K562 (cell line): ENCODE measurements around the gene WDR62. TPM values are rescaled to one million over a fixed set of nuclear protein-coding genes. Genes with fewer than 3 reads are reported as not detected.

ENCODE experiments used
- DMBX1 ChIP-seq: fragments of 250-450 bp; sonication (Bioruptor Pico); IDR thresholded peaks from 2 replicates; pipeline ENCODE4 v1.8.0; 2022; ENCODE audit warnings: inconsistent platforms, mild to moderate bottlenecking, moderate library complexity, borderline replicate concordance
- E2F8 ChIP-seq: fragments of 450-650 bp; IDR thresholded peaks from 2 replicates; pipeline ENCODE4 v1.7.1; 2018; ENCODE audit warnings: mild to moderate bottlenecking, low read depth; ENCODE audit not compliant: partially characterized antibody
- ESRRA ChIP-seq: fragments of 450-650 bp; IDR thresholded peaks from 2 replicates; pipeline ENCODE4 v1.6.1; 2014; ENCODE audit warnings: low read depth, mild to moderate bottlenecking, moderate library complexity, borderline replicate concordance
- NKRF ChIP-seq: fragments of 450-650 bp; IDR thresholded peaks from 2 replicates; pipeline ENCODE4 v1.6.1; 2016; ENCODE audit warnings: borderline replicate concordance
- PYGO2 ChIP-seq: fragments of 450-650 bp; IDR thresholded peaks from 2 replicates; pipeline ENCODE4 v1.6.1; 2016; ENCODE audit warnings: mild to moderate bottlenecking, missing genetic modification characterization, moderate library complexity, missing compliant biosample characterization
- SMAD4 ChIP-seq: fragments of 250-450 bp; sonication (Bioruptor Pico); conservative IDR thresholded peaks from 2 replicates; pipeline ENCODE4 v1.8.0; 2021; ENCODE audit warnings: inconsistent platforms, mild to moderate bottlenecking, moderate library complexity
- THAP12 ChIP-seq: fragments of 250-450 bp; sonication (Bioruptor Pico); IDR thresholded peaks from 2 replicates; pipeline ENCODE4 v1.9.0; 2021; ENCODE audit warnings: mild to moderate bottlenecking, inconsistent platforms
- TSC22D4 ChIP-seq: fragments of 450-650 bp; IDR thresholded peaks from 2 replicates; pipeline ENCODE4 v1.6.1; 2016; ENCODE audit warnings: missing genetic modification characterization, missing biosample characterization, control low read depth
- ZNF239 ChIP-seq: fragments of 250-450 bp; sonication (Bioruptor Pico); IDR thresholded peaks from 2 replicates; pipeline ENCODE4 v1.4.0; 2020; ENCODE audit warnings: mild to moderate bottlenecking
- ZNF316 ChIP-seq: fragments of 450-650 bp; IDR thresholded peaks from 2 replicates; pipeline ENCODE4 v1.6.1; 2016
- ZNF407 ChIP-seq: fragments of 450-650 bp; IDR thresholded peaks from 2 replicates; pipeline ENCODE4 v1.6.1; 2016; ENCODE audit warnings: low read depth
- polyA plus RNA-seq, 8 experiments: library from polyadenylated mRNA; depleted of rRNA in 4 of 8; stranded (reverse) in 5 of 8; unstranded in 3 of 8; fragments of >200 nt; fragmentation: Nextera tagmentation in 2 of 8; fragmentation: Illumina TruSeq in 1 of 8; extraction: Ambion mirVana in 2 of 8; extraction: Trizol in 1 of 8; gene quantifications; 2 replicates each; pipeline versions ENCODE4 v1.2.1 to v1.2.3, GENCODE V29; 2011 to 2014; ENCODE audit warnings: inconsistent platforms in 1 of 8, missing spikeins in 1 of 8
- total RNA-seq, 7 experiments: library from RNA; depleted of rRNA in 6 of 7; stranded (reverse); fragments of >200 nt in 6 of 7; fragmentation: Illumina TruSeq in 2 of 7; extraction: Trizol in 2 of 7; gene quantifications; 2 replicates each; pipeline versions ENCODE4 v1.2.1 to v1.2.3, GENCODE V29; 2011 to 2021; ENCODE audit warnings: low replicate concordance in 1 of 7

Gene WDR62
- total and polyA plus RNA-seq, 9 of the 15 experiments (the other 6 are each of a cell fraction or from before 2014, with no cell fraction given), result 0.35 to 32.8 (median 14.4) TPM

- TF ChIP-seq DMBX1 (CRISPR knock-in tag) (peak; percentile 60; the same call in 1 of the 2 replicates), SMAD4 (0 out of 2 replicates have a peak, but pooled peaks have one; percentile 59), E2F8 (peak; percentile 61), ZNF407 (peak; percentile 97), ESRRA (peak; percentile 74; the same call in 1 of the 2 replicates), NKRF (peak; percentile 91), ZNF316 (no peak), ZNF239 (CRISPR knock-in tag) (0 out of 2 replicates have a peak, but pooled peaks have one; percentile 45), PYGO2 (no peak), THAP12 (CRISPR knock-in tag) (no peak), TSC22D4 (tag) (no peak)
Measured at GRCh38 chr19:36114721-36115452, 60.2 kb downstream of the WDR62 start, which contains the start of gene POLR2I (continued).
